H1 (cell line): ENCODE results near the gene CSTF2. TPM values are rescaled to one million over a fixed set of nuclear protein-coding genes. Genes with fewer than 3 reads are reported as not detected.

ENCODE experiments used
- polyA plus RNA-seq, 7 experiments: library from polyadenylated mRNA; depleted of rRNA in 3 of 7; stranded (reverse) in 5 of 7; unstranded in 2 of 7; fragments of >200 nt in 5 of 7; fragments of 200-250 nt in 2 of 7; gene quantifications; 1 replicate in 5 of 7; 2 replicates in 1 of 7; 4 replicates in 1 of 7; pipeline versions ENCODE4 v1.2.1 to v1.2.3, GENCODE V29; 2011 to 2013; ENCODE audit warnings: missing spikeins in 2 of 7, mixed read lengths in 2 of 7
- total RNA-seq: library from RNA; stranded (reverse); fragmentation: NEBNext Ultra II Directional; extraction: Animal tissue kit (Norgen Biotek cat#: 25700); gene quantifications from 2 replicates; pipeline ENCODE4 v1.2.1, GENCODE V29; 2021
- TF ChIP-seq, protein P1 (sequence below), 3 experiments: IDR thresholded peaks; 1 replicate in 2 of 3; 2 replicates in 1 of 3; pipeline versions ENCODE4 v1.5.1 to v1.6.1; 2011; ENCODE audit warnings: low read length in 3 of 3, mild to moderate bottlenecking in 3 of 3, inconsistent platforms in 2 of 3, low read depth in 1 of 3, moderate library complexity in 1 of 3; ENCODE audit not compliant: insufficient read depth in 1 of 3; ENCODE audit errors: control extremely low read depth in 1 of 3

CSTF2 gene
- total and polyA plus RNA-seq, 2 of the 8 experiments (the other 6 are each of a cell fraction or from before 2014, with no cell fraction given): 20.7 to 30.9 TPM

DNA sequence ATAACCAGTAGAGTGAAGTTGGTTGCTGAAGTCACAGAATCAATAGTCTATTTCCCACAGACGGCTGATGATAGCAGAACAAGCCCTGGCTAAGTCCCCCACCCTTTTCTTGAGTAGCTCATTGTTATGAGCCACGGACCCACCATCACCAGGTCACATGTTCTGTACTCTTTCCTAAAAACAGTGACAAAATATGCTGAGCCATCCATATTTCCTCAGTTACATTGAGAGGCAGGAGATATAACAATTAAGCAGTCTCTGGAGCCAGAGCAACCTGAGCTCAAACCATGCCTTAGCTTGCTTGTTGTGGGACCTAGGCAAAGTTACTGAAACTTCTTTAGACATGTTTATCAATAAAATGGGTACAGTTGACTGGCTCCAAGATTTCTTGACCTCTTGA, 2.9 kb upstream of the CSTF2 start (continued):
- TF ChIP-seq, protein P1, sequence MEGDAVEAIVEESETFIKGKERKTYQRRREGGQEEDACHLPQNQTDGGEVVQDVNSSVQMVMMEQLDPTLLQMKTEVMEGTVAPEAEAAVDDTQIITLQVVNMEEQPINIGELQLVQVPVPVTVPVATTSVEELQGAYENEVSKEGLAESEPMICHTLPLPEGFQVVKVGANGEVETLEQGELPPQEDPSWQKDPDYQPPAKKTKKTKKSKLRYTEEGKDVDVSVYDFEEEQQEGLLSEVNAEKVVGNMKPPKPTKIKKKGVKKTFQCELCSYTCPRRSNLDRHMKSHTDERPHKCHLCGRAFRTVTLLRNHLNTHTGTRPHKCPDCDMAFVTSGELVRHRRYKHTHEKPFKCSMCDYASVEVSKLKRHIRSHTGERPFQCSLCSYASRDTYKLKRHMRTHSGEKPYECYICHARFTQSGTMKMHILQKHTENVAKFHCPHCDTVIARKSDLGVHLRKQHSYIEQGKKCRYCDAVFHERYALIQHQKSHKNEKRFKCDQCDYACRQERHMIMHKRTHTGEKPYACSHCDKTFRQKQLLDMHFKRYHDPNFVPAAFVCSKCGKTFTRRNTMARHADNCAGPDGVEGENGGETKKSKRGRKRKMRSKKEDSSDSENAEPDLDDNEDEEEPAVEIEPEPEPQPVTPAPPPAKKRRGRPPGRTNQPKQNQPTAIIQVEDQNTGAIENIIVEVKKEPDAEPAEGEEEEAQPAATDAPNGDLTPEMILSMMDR (IDR thresholded peaks at IDR 0.05; ENCODE audit: control extremely low read depth in 1 of 3, insufficient read depth in 1 of 3, low read depth in 1 of 3, low read length in 3 of 3): no peak
